ENCODE data around the gene AMH. TPM values are rescaled to one million over a fixed set of nuclear protein-coding genes. Genes with fewer than 3 reads are reported as not detected.

The AMH gene
- total and polyA plus RNA-seq, 4 donors, result 0.08 to 0.59 (median 0.47) TPM; not detected in 1

DNA sequence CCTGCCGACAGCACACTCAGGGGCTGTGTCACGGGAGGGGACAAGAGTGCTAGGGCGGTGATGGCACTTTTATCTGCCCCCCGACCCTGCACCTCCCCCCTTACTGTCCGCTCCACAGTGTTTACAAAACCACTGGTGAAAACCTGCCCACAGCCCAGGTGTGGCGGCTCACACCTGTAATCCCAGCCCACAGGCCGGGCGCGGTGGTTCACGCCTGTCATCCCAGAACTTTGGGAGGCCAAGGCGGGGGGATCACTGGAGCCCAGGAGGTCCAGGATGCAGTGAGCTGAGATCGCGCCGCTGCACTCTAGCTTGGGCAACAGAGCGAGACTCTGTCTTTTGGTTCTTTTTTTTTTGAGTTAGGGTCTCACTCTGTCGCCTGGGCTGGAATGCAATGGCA lies 47.0 kb downstream of the AMH start:
- Histone ChIP-seq H3K36me3 (ENCODE audit: control insufficient read depth in 4 of 4, insufficient read depth in 3 of 4, low read depth in 1 of 4, low read length in 3 of 4) (no peaks in the 10 kb centered on the region), H3K4me1 (ENCODE audit: control insufficient read depth in 4 of 4, insufficient read depth in 4 of 4, low read length in 3 of 4) (peaks cover 0 to 7% (median 2%) of the 10 kb centered on the region in 4 donors)
- 77% methylated on average over 16 of the region's 16 CpGs for WGBS

DNA sequence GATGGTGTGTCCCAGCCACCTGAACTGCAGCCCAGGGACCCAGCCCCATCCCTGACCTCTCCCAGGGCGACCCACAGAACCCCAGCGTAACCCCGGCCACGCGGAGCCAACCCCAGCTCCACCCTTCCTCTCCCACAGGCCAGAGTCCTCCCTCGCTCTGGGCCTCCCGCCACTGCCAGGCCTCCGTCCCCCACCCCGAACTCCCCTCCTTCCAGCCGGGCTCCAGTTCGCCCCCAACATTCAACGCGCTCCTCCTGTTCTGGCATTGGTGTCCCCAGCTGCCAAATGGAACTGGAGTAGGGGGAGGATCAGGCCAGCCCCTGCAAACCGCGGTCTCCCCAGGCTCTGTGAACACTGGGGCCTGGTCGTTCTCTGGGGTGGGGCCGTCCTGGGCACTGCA lies 51.4 kb downstream of the AMH start:
- H3K36me3 ChIP-seq (ENCODE audit: control insufficient read depth in 4 of 4, insufficient read depth in 3 of 4, low read depth in 1 of 4, low read length in 3 of 4), result no peaks in the 10 kb centered on the region
- no peaks in the 10 kb centered on the region for H3K9me3 ChIP-seq (ENCODE audit: control insufficient read depth in 4 of 4, low read length in 3 of 4)
- H3K9ac ChIP-seq (ENCODE audit: low read depth in 1 of 2, low read length in 2 of 2), result no peak overlapping the region
- no peak overlapping the region for H3K27ac ChIP-seq (ENCODE audit: low read depth in 1 of 2, low read length in 2 of 2)
- no peak overlapping the region for H3K4me3 ChIP-seq (ENCODE audit: low read depth in 1 of 3, low read length in 3 of 3)
- 78% methylated on average over 17 of the region's 17 CpGs for WGBS
- peaks cover 0 to 3% (median 1%) of the 10 kb centered on the region in 4 donors for H3K27me3 ChIP-seq (ENCODE audit: control insufficient read depth in 4 of 4, insufficient read depth in 4 of 4, low read length in 3 of 4)
- DNase-seq (ENCODE audit: low spot score), result no peak
- peaks cover 0 to 5% (median 0%) of the 10 kb centered on the region in 4 donors for H3K4me1 ChIP-seq (ENCODE audit: control insufficient read depth in 4 of 4, insufficient read depth in 4 of 4, low read length in 3 of 4)
- no peak for TF ChIP-seq RXRA (IDR thresholded peaks at IDR 0.05)
- TF ChIP-seq NR2F2 (IDR thresholded peaks at IDR 0.05), result no peak
- no peak for TF ChIP-seq HNF4G (IDR thresholded peaks at IDR 0.05)
- TF ChIP-seq, protein P1, sequence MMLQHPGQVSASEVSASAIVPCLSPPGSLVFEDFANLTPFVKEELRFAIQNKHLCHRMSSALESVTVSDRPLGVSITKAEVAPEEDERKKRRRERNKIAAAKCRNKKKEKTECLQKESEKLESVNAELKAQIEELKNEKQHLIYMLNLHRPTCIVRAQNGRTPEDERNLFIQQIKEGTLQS (IDR thresholded peaks at IDR 0.05), result no peak
- TF ChIP-seq FOXA2 (IDR thresholded peaks at IDR 0.05), result no peak
- TF ChIP-seq MAX (IDR thresholded peaks at IDR 0.05), result no peak
- no peak for TF ChIP-seq TAF1 (conservative IDR thresholded peaks at IDR 0.05)
- TF ChIP-seq SP1 (IDR thresholded peaks at IDR 0.05), result no peak
- TF ChIP-seq, protein P2, sequence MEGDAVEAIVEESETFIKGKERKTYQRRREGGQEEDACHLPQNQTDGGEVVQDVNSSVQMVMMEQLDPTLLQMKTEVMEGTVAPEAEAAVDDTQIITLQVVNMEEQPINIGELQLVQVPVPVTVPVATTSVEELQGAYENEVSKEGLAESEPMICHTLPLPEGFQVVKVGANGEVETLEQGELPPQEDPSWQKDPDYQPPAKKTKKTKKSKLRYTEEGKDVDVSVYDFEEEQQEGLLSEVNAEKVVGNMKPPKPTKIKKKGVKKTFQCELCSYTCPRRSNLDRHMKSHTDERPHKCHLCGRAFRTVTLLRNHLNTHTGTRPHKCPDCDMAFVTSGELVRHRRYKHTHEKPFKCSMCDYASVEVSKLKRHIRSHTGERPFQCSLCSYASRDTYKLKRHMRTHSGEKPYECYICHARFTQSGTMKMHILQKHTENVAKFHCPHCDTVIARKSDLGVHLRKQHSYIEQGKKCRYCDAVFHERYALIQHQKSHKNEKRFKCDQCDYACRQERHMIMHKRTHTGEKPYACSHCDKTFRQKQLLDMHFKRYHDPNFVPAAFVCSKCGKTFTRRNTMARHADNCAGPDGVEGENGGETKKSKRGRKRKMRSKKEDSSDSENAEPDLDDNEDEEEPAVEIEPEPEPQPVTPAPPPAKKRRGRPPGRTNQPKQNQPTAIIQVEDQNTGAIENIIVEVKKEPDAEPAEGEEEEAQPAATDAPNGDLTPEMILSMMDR (IDR thresholded peaks at IDR 0.05; ENCODE audit: low read depth, low read length, missing input control), result no peak
- no peak for TF ChIP-seq FOXA1 (IDR thresholded peaks at IDR 0.05)
- no peak for TF ChIP-seq RAD21 (IDR thresholded peaks at IDR 0.05)
- no peak for TF ChIP-seq HNF4A (conservative IDR thresholded peaks at IDR 0.05)
- TF ChIP-seq ZBTB33 (IDR thresholded peaks at IDR 0.05), result no peak
- TF ChIP-seq, protein P3, sequence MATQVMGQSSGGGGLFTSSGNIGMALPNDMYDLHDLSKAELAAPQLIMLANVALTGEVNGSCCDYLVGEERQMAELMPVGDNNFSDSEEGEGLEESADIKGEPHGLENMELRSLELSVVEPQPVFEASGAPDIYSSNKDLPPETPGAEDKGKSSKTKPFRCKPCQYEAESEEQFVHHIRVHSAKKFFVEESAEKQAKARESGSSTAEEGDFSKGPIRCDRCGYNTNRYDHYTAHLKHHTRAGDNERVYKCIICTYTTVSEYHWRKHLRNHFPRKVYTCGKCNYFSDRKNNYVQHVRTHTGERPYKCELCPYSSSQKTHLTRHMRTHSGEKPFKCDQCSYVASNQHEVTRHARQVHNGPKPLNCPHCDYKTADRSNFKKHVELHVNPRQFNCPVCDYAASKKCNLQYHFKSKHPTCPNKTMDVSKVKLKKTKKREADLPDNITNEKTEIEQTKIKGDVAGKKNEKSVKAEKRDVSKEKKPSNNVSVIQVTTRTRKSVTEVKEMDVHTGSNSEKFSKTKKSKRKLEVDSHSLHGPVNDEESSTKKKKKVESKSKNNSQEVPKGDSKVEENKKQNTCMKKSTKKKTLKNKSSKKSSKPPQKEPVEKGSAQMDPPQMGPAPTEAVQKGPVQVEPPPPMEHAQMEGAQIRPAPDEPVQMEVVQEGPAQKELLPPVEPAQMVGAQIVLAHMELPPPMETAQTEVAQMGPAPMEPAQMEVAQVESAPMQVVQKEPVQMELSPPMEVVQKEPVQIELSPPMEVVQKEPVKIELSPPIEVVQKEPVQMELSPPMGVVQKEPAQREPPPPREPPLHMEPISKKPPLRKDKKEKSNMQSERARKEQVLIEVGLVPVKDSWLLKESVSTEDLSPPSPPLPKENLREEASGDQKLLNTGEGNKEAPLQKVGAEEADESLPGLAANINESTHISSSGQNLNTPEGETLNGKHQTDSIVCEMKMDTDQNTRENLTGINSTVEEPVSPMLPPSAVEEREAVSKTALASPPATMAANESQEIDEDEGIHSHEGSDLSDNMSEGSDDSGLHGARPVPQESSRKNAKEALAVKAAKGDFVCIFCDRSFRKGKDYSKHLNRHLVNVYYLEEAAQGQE (IDR thresholded peaks at IDR 0.05), result no peak
- TF ChIP-seq YY1 (IDR thresholded peaks at IDR 0.05), result no peak

More for the DNA sequence above, 47.0 kb downstream of the AMH start:
- Histone ChIP-seq H3K9ac (ENCODE audit: low read depth in 1 of 2, low read length in 2 of 2) (no peak overlapping the region), H3K9me3 (ENCODE audit: control insufficient read depth in 4 of 4, low read length in 3 of 4) (no peaks in the 10 kb centered on the region), H3K27ac (ENCODE audit: low read depth in 1 of 2, low read length in 2 of 2) (no peak overlapping the region), H3K27me3 (ENCODE audit: control insufficient read depth in 4 of 4, insufficient read depth in 4 of 4, low read length in 3 of 4) (peaks cover 0 to 3% (median 0%) of the 10 kb centered on the region in 4 donors), H3K4me3 (ENCODE audit: low read depth in 1 of 3, low read length in 3 of 3) (no peak overlapping the region)
- TF ChIP-seq EGR1 (IDR thresholded peaks at IDR 0.05; ENCODE audit: low read depth in 2 of 2), result no peak
- TF ChIP-seq FOXA1 (IDR thresholded peaks at IDR 0.05), result no peak
- no peak for TF ChIP-seq GABPA (IDR thresholded peaks at IDR 0.05 in 1 of 2, conservative IDR thresholded peaks at IDR 0.05 in 1 of 2)
- TF ChIP-seq TAF1 (conservative IDR thresholded peaks at IDR 0.05), result no peak
- no peak for TF ChIP-seq YY1 (IDR thresholded peaks at IDR 0.05)
- no peak for TF ChIP-seq SP1 (IDR thresholded peaks at IDR 0.05)
- TF ChIP-seq, protein P1 (IDR thresholded peaks at IDR 0.05), result no peak
- TF ChIP-seq HNF4G (IDR thresholded peaks at IDR 0.05), result no peak
- no peak for TF ChIP-seq FOXA2 (IDR thresholded peaks at IDR 0.05)
- no peak for DNase-seq (ENCODE audit: low spot score)
